Endothelial cell (in vitro differentiated cells): ENCODE results near the gene EXOSC5. TPM values are rescaled to one million over a fixed set of nuclear protein-coding genes. Genes with fewer than 3 reads are reported as not detected.

Source experiments
- DNase-seq: peaks from one replicate; pipeline ENCODE4 v3.0.0; 2021; ENCODE audit warnings: low spot score
- H3K27ac Mint-ChIP-seq: one replicate; pipeline ENCODE4 v1.8.0; 2021; ENCODE audit warnings: mixed read lengths, inconsistent platforms; ENCODE audit not compliant: unreplicated experiment
- H3K27me3 Mint-ChIP-seq: one replicate; pipeline ENCODE4 v1.8.0; 2021; ENCODE audit warnings: mild to moderate bottlenecking, moderate library complexity, mixed read lengths, inconsistent platforms; ENCODE audit not compliant: unreplicated experiment
- H3K36me3 Mint-ChIP-seq: one replicate; pipeline ENCODE4 v1.8.0; 2021; ENCODE audit warnings: mild to moderate bottlenecking, low read depth, mixed read lengths, inconsistent platforms; ENCODE audit not compliant: unreplicated experiment
- H3K4me1 Mint-ChIP-seq: one replicate; pipeline ENCODE4 v1.8.0; 2021; ENCODE audit warnings: mild to moderate bottlenecking, mixed read lengths, inconsistent platforms; ENCODE audit not compliant: unreplicated experiment
- H3K4me3 Mint-ChIP-seq: one replicate; pipeline ENCODE4 v1.8.0; 2021; ENCODE audit warnings: mild to moderate bottlenecking, mixed read lengths, inconsistent platforms; ENCODE audit not compliant: unreplicated experiment
- H3K9me3 Mint-ChIP-seq: one replicate; pipeline ENCODE4 v1.8.0; 2021; ENCODE audit warnings: mixed read lengths, inconsistent platforms; ENCODE audit not compliant: unreplicated experiment
- CTCF ChIP-seq: fragments of 200-600 bp; sonication (generic); IDR thresholded peaks from one replicate; pipeline ENCODE4 v1.5.0; 2021; ENCODE audit warnings: antibody characterized with exemption; ENCODE audit not compliant: unreplicated experiment
- total RNA-seq: library from RNA; stranded (reverse); fragmentation: NEBNext Ultra II Directional; extraction: Animal tissue kit (Norgen Biotek cat#: 25700); gene quantifications from one replicate; pipeline ENCODE4 v1.2.1, GENCODE V29; 2021; ENCODE audit not compliant: unreplicated experiment

Gene EXOSC5
- total RNA-seq, 1 donor from 2014 or later = 15.2 TPM

GRCh38 chr19:41364524-41365391 is 32.4 kb downstream of the EXOSC5 start:
- peak overlapping the region; percentile 100 for H3K27ac Mint-ChIP-seq
- H3K27me3 Mint-ChIP-seq = peaks cover 13% of the 10 kb centered on the region
- no peak for DNase-seq
- peak overlapping the region; percentile 96 for H3K4me3 Mint-ChIP-seq
- no peak for TF ChIP-seq CTCF
- H3K9me3 Mint-ChIP-seq = no peaks in the 10 kb centered on the region
- no peaks in the 10 kb centered on the region for H3K36me3 Mint-ChIP-seq
- peaks cover 8% of the 10 kb centered on the region for H3K4me1 Mint-ChIP-seq

DNA sequence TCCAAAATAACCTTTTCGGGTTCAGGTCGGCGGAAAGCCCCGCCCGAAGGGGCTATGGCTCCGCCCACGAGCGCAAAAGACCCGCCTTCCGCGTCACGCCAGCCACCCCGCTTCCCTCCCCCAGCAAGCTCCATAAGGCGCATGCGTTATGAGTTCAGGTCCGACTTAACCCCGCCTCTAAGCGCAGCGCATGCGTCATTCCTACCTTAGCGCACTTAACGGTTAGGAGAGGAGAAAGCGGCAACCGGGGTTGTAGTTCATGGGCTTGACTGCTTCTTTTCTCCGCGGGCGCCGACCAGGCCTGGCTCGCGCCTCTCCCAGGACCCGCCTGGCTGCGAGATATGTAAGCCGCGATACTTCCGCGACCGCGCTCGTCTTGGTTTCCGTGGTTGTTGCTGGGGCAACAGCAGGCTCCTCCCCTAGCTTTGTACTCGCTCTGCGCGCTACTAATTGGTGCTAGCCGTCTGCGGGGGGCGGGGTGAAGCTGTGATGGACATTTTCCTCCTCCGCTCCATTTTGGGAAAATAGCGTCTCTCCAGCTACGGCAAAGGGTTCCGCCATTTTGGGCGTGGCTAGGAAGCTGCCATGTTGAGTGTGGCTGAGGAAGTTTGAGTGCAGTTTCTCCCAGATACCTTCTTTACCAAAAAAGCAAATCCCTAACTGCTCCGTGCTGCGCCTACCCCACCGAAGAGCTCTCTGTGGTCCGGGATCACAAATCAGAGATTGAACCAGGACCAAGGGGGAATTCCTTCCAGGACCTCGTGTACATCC is 33.2 kb downstream of the EXOSC5 start, which contains the start of gene B9D2:
Gene B9D2 (minus strand): TSS at position 397 of the 771 bp plus-strand sequence. CDS start 630 bp downstream, outside the sequence.
- peak within 1 kb of the TSS; percentile 100 for H3K27ac Mint-ChIP-seq
- H3K36me3 Mint-ChIP-seq = no peaks in the 10 kb centered on the region
- H3K27me3 Mint-ChIP-seq = peaks cover 16% of the 10 kb centered on the region
- peak within 1 kb of the TSS; percentile 96 for H3K4me3 Mint-ChIP-seq
- DNase-seq = peak; percentile 95
- peaks cover 8% of the 10 kb centered on the region for H3K4me1 Mint-ChIP-seq
- no peaks in the 10 kb centered on the region for H3K9me3 Mint-ChIP-seq
- no peak for TF ChIP-seq CTCF

DNA sequence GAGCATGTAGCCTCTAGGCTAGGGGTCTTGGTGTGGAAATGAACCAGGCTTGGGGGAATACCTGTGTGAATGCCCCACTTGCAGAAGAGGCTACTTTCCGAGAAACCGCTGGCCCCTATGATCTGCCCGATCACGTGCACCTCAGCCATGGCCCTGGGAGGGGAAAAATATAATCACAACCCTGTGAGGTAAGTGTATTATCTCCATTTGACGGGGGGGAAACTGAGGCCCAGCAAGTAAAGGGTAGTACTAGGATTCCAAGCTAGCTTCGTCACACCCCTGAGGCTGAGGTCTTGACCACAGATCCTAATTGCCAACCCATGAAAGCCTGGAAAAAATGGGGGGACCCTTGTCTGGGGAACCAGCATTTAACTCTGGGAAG is 33.8 kb downstream of the EXOSC5 start:
- peak overlapping the region; percentile 96 for H3K4me3 Mint-ChIP-seq
- H3K36me3 Mint-ChIP-seq = no peaks in the 10 kb centered on the region
- peaks cover 8% of the 10 kb centered on the region for H3K4me1 Mint-ChIP-seq
- DNase-seq = no peak
- H3K27ac Mint-ChIP-seq = peak overlapping the region; percentile 100
- no peak for TF ChIP-seq CTCF
- no peaks in the 10 kb centered on the region for H3K9me3 Mint-ChIP-seq
- H3K27me3 Mint-ChIP-seq = peaks cover 16% of the 10 kb centered on the region

GRCh38 chr19:41362143-41362847 is 34.9 kb downstream of the EXOSC5 start:
- Mint-ChIP-seq H3K27me3 (peaks cover 17% of the 10 kb centered on the region), H3K27ac (no peak overlapping the region), H3K4me3 (peak overlapping the region; percentile 25), H3K4me1 (peaks cover 9% of the 10 kb centered on the region), H3K36me3 (no peaks in the 10 kb centered on the region), H3K9me3 (no peaks in the 10 kb centered on the region)
- no peak for TF ChIP-seq CTCF
- DNase-seq = no peak
